ENCODE results near the gene PPP1R3D. TPM values are rescaled to one million over a fixed set of nuclear protein-coding genes. Genes with fewer than 3 reads are reported as not detected.
"Not testable (repeated sequence)": the region's sequence is repeated elsewhere in the genome, so short reads cannot be mapped to it uniquely, and the experiment has no call there.

PPP1R3D gene
- total RNA-seq, 4 donors from 2014 or later: 7.2 to 8.7 (median 8.0) TPM

DNA sequence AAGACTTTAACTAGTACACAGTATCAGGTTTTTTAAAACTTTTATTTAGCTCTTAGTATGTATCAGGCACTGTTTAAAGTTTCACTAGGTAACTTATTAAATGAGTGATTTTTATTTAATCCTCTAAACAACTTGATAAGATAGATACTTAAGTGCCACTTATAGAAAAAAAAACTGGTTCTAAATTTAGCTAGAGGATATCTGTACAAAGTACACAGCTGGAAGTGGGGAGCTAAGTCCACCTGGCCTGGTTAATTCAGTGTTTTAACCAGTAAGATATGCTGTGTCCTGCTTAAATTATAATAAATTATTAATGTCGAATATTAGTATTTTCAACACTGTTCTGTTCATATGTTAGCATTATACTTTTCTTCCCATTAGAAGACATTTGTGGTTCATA, 44.2 kb downstream of the PPP1R3D start:
- Histone ChIP-seq H3K27me3 (no peaks in the 10 kb centered on the region), H3K9me3 (no peaks in the 10 kb centered on the region), H3K4me1 (no peaks in the 10 kb centered on the region), H3K27ac (no peak overlapping the region), H3K4me3 (no peak overlapping the region), H3K36me3 (peaks cover 0 to 6% (median 0%) of the 10 kb centered on the region in 3 donors)
- DNase-seq (ENCODE audit: low spot score in 2 of 2): no peak
- TF ChIP-seq EP300 (IDR thresholded peaks at IDR 0.05) (no peak), CTCF (IDR thresholded peaks at IDR 0.05) (no peak), POLR2A (IDR thresholded peaks at IDR 0.05) (no peak)
- 92 to 95% methylated on average over 1 of the region's 1 CpG for WGBS, 2 donors

- 87 to 93% methylated on average over 1 of the region's 1 CpG for WGBS, 2 donors
- Histone ChIP-seq H3K27ac (no peak overlapping the region), H3K4me3 (no peak overlapping the region), H3K36me3 (no peaks in the 10 kb centered on the region), H3K4me1 (no peaks in the 10 kb centered on the region), H3K27me3 (no peaks in the 10 kb centered on the region), H3K9me3 (no peaks in the 10 kb centered on the region)
- DNase-seq (ENCODE audit: low spot score in 2 of 2): no peak
- TF ChIP-seq EP300 (IDR thresholded peaks at IDR 0.05): no peak
- no peak for TF ChIP-seq CTCF (IDR thresholded peaks at IDR 0.05)
- TF ChIP-seq POLR2A (IDR thresholded peaks at IDR 0.05): no peak
These were observed 48.5 kb downstream of the PPP1R3D start for GRCh38 chr20:59891581-59891980.

GRCh38 chr20:59890035-59890434, 50.1 kb downstream of the PPP1R3D start:
- DNase-seq (ENCODE audit: low spot score in 2 of 2); H3K4me1 ChIP-seq; H3K27me3 ChIP-seq; H3K9me3 ChIP-seq; H3K27ac ChIP-seq; H3K36me3 ChIP-seq; H3K4me3 ChIP-seq: not testable (repeated sequence)
- whole genome bisulfite sequencing, 2 donors: 87 to 94% methylated on average over 2 of the region's 2 CpGs

GRCh38 chr20:59888050-59888449, 52.1 kb downstream of the PPP1R3D start:
- no peak overlapping the region for H3K27ac ChIP-seq
- no peaks in the 10 kb centered on the region for H3K36me3 ChIP-seq
- H3K4me3 ChIP-seq: no peak overlapping the region
- no peak for DNase-seq (ENCODE audit: low spot score in 2 of 2)
- H3K4me1 ChIP-seq: no peaks in the 10 kb centered on the region
- H3K9me3 ChIP-seq: no peaks in the 10 kb centered on the region
- no peak for TF ChIP-seq CTCF (IDR thresholded peaks at IDR 0.05)
- TF ChIP-seq POLR2A (IDR thresholded peaks at IDR 0.05): no peak
- TF ChIP-seq EP300 (IDR thresholded peaks at IDR 0.05): no peak
- H3K27me3 ChIP-seq: no peaks in the 10 kb centered on the region
- 95 to 100% methylated on average over 1 of the region's 1 CpG for WGBS, 2 donors

Other genes starting within 250 kb of the PPP1R3D start
- 1 to 10 TPM; 3.1 to 4.2 (median 3.6) TPM for gene SYCP2, start 6.7 kb downstream of the PPP1R3D start, total RNA-seq
- gene FAM217B, start 84 bp upstream of the PPP1R3D start, total RNA-seq: 10 to 100 TPM in 3 of 4 donors, 1 to 10 TPM in 1; 9.0 to 34.3 (median 12.3) TPM
- gene CDH26, start 18.1 kb upstream of the PPP1R3D start, total RNA-seq: 1 to 10 TPM; 1.3 to 4.8 (median 2.6) TPM

All from tibial nerve (tissue), 4 donors.